Testis (tissue), 2 donors: ENCODE data around the gene PSMD6.

ENCODE experiments used
- CTCF ChIP-seq, 3 experiments: fragments of 450-650 bp in 2 of 3; fragments of 200-600 bp in 1 of 3; sonication (generic) in 1 of 3; IDR thresholded peaks; one replicate each; pipeline ENCODE4 v1.5.1; 2016 to 2019; ENCODE audit warnings: antibody characterized with exemption in 3 of 3, mild to moderate bottlenecking in 2 of 3, moderate library complexity in 1 of 3
- POLR2A ChIP-seq: fragments of 450-650 bp; IDR thresholded peaks from one replicate; pipeline ENCODE4 v1.6.1; 2017; ENCODE audit warnings: antibody characterized with exemption, mild to moderate bottlenecking, moderate library complexity

DNA sequence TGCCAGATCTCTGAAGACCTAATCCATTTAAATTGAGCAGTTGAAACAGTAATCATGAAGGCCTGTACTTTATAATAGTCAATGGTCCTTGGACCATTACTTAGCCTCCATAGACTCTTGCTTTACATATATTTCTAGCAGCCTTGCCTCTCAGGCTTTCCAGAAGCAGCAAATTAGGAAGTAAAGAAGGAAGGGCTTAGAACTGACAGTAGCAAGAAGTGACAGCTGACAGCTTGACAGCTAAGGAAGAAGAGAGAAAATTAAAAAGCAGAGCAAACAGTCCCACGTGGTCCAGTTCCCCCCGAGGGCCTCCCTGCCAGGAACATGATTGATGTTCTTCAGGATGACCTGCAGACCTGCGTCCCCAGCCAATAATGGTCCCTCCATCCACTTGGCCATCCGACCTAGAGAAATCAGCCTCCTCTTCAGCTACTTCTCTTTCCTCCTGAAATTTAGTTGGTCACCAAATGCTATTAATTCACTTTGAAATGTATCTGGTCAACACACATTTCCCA lies 15.0 kb upstream of the PSMD6 start:
- TF ChIP-seq CTCF (IDR thresholded peaks at IDR 0.05) = no peak
- TF ChIP-seq POLR2A = no peak
